Measurements from ENCODE around the gene ZFP57. TPM values are rescaled to one million over a fixed set of nuclear protein-coding genes. Genes with fewer than 3 reads are reported as not detected.
"Not testable (repeated sequence)": the region's sequence is repeated elsewhere in the genome, so short reads cannot be mapped to it uniquely, and the experiment has no call there.

The ZFP57 gene
- total RNA-seq, 1 experiment from 2014 or later = not detected

DNA sequence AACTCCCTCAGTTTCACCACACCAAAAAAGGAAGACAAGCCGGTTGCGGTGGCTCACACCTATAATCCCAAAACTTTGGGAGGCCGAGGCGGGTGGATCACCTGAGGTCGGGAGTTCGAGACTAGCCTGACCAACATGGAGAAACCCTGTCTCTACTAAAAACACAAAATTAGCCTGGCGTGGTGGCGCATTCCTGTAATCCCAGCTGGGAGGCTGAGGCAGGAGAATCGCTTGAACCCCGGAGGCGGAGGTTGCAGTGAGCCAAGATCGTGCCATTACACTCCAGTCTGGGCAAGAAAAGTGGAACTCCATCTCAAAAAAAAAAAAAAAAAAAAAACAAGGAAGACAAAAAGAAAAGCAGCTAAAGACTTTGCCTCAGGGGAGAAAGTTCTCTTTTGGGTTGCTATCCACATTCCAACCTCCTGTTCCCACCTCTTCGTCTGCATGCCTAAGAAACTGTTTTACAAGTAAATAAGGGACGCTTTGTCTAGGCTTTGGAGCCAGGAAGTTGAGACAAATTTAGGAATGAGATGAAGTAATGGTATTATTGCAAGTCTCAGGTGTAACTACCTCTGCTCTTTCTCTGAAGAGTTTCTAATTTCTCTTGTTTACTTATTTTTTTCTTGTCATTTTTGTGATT, 19.3 kb downstream of the ZFP57 start:
- in situ Hi-C loops (cut with HindIII; ENCODE audit: low sequenced_read_pairs); DNase-seq (ENCODE audit: low spot score): not testable (repeated sequence)

DNA sequence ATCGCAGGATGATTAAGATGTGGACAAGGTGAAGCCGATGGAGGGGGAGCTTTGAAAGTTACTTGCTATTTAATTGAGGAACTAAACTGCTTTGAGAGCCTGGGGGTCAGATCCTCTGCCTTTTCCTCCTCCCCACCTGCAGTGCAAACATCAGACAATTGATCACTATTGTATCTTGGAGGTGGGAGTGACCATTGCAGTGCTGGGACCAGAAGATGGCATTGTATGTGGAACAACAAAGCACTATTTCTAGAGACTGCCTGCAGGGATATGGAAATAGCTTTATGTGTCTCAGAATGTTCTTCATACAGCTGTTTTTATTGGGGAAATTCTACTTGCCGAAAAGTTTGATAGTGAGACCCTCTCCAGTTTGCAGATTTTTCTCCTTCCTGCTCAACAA, 19.9 kb downstream of the ZFP57 start:
- in situ Hi-C loops (cut with HindIII; ENCODE audit: low sequenced_read_pairs) = no loop called here
- DNase-seq (ENCODE audit: low spot score) = no peak

DNA sequence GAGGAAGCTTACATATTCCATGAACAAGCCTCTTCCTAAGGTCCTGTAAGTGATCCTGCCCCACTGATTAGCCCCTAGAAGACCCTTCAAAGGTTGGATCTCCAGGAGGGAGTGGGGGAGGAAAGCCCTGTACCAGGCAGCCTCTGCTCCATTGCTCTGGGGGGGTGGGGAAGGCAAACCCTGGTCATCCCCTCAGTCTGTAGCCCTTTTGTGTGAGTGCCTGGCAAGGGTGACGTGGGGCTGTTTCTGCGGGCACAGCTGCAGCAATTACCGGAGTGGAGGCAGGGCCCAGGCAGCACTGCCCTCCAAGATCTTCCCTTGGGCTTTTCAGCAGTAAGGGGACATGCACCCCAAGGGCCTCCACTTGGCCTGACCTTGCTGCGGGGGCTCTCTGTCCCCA, 24.2 kb downstream of the ZFP57 start, which contains the start of gene MOG:
TSS of gene MOG (plus strand) at position 295 of the 400 bp plus-strand sequence. CDS start 118 bp downstream, outside the sequence.
- no peak for DNase-seq (ENCODE audit: low spot score)
- in situ Hi-C loops (cut with HindIII; ENCODE audit: low sequenced_read_pairs) = no loop called here

DNA sequence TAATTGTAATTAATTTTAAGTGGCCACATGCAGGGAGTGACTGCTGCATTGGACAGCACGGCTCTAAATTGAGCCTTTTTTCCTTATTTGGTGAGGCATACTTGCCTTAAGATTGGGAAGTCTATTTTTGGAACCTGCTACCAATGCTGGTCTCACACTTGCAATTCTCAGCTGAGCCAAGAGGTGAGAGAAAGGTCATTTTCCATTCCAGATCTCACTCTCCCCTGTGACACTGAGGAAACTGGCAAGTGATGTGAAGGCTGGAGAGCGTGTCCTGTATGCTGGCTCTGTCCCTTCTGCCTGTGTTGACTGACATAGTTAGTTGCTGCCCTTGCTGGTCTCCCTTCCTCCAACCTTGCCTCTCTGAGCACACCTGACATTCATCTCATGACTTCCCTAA, 24.8 kb downstream of the ZFP57 start:
- in situ Hi-C loops (cut with HindIII; ENCODE audit: low sequenced_read_pairs) = no loop called here
- DNase-seq (ENCODE audit: low spot score) = no peak

DNA sequence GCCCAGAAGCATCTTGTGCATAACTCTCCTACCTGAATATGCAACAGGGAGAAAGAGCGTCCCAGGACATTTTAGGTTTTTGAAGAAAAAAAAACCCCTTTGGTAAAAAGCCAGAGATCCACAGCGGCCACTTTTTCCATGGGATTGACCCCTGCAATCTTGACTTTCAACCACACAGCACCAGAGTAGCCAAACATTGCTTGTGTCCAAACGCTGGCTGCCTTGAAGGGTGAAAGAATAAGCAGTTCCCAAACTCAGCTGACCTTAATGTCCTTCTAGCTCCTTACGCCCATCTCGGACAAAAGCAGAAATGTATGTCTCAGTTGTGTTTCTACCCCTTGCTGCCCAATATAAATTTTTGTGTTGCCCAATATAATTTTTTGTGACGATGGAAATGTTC, 25.3 kb downstream of the ZFP57 start:
- no peak for DNase-seq (ENCODE audit: low spot score)
- in situ Hi-C loops (cut with HindIII; ENCODE audit: low sequenced_read_pairs) = no loop called here

DNA sequence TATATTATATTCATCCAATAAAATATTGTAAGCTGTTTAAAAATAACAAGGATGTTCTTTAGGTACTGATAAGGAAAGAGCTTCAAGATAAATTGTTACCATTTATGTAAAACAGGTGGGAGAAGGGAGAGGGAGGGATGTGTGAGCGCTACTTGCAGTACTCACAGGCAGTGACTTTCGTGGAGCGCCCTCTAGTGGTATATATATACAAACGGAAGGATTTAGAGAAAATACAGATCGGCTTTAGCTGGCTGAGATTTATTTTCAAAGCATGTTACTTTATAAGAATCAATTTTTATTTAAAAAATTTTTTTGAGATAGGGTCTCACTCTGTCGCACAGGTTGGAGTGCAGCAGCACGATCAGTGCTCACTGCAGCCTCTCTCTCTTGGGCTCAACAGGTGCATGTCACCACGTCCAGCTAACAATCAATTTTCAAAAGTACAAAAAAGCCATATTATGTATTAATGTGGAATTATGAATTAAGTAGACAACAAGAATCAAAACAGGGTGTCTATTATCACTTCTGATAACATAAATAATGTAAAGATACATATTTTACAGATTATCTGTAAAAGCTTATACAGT, 27.4 kb downstream of the ZFP57 start:
- DNase-seq (ENCODE audit: low spot score) = peak; percentile 92
- in situ Hi-C loops (cut with HindIII; ENCODE audit: low sequenced_read_pairs) = no loop called here

DNA sequence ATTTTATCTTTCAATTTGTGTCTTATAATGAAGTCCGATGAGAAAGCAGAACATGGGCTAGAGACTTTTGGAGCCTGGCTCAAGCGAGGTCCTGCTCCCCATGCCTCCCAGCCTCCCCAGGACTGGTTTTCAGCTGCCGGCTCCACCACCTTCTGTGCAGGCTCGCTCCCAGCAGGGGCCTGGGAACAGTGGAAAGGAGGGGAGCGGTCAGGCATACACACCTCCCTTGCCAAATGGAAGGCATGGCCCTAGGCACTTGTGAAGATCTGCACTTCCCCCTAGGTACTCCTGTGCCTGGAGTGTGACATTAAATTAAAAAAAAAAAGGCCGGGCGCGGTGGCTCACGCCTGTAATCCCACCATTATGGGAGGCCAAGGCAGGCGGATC, 28.8 kb downstream of the ZFP57 start:
- no peak for DNase-seq (ENCODE audit: low spot score)
- in situ Hi-C loops (cut with HindIII; ENCODE audit: low sequenced_read_pairs) = no loop called here

DNA sequence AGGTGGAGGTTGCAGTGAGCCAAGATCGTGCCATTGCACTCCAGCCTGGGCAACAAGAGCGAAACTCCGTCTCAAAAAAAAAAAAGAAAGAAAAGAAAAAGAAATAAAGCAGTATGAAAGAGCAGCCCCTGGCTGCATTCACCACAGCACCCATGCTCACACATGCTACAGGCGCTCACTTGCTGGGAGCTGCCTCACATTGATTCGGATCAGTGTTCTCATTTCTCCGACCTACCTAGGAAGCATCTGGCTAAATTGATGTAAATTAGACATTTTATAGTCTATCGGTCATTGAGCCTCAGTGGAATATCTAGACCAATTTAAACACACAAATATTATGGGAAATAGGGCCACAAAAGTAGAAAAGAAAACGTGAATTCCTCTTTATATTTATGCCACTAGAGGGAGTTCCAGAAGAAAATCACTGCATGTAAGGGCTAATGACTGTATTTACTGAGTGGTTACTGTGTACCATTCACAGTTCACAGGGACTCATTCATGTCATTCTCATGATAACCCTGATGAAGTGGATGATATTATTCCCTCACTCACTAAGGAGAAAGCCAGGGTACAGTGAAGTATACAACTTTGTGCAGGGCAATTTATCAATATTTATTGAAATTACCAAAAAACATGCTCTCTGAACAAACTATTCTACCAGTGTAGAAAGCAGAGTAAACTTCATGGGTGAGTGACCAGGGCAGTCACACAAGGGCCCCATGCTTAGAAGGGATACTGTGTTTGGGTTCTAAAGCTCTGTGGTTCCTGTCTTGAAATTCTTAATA, 29.3 kb downstream of the ZFP57 start:
- DNase-seq (ENCODE audit: low spot score) = peak; percentile 68
- in situ Hi-C loops (cut with HindIII; ENCODE audit: low sequenced_read_pairs) = no loop called here

DNA sequence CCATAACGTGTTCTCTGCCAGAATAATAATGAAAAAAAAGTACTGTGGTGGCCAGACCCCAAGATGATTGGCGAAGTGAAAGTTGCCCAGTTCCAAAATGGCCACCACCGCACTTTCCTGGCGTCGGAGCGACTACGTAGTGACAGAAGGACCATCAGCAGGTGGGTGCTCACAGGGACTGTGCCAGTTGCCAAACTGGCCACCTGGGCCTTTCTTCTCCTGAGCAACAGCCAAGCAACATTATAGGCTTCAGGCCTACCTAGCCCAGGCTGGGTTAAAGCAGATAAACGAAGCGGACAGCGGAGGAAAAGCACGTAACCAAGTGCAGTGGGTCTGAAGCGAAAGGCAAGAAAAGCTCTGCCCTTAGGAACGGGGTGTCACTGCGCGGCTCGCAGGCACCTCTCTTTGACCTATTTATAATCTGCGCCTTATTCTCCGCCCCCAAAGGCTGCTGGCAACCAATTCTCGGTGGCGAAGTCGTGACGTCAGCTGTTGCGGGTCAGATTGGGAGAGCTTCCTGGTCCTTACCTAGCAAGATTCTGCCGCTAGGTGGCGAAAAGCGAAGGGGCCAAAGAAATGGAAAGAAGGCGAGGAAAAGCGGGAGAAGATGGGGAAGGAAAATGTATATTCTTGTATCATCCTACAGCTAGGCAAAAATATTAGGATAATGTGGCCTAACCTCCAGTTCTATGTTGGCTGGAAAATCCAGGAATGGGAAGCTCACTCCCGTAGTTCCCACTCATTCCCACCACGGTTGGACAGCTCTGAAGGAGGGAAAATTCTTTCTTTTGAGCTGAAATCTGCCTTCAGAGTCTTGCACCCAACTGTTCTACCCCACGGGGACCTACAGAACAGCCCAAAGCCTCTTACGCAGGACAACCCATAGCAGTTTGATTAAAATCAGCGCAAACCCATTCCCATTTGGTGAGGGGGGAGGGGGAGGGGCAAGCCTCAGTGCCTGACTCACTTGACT, 31.0 kb downstream of the ZFP57 start:
- DNase-seq (ENCODE audit: low spot score) = peak; percentile 100
- in situ Hi-C loops (cut with HindIII; ENCODE audit: low sequenced_read_pairs) = no loop called here

DNA sequence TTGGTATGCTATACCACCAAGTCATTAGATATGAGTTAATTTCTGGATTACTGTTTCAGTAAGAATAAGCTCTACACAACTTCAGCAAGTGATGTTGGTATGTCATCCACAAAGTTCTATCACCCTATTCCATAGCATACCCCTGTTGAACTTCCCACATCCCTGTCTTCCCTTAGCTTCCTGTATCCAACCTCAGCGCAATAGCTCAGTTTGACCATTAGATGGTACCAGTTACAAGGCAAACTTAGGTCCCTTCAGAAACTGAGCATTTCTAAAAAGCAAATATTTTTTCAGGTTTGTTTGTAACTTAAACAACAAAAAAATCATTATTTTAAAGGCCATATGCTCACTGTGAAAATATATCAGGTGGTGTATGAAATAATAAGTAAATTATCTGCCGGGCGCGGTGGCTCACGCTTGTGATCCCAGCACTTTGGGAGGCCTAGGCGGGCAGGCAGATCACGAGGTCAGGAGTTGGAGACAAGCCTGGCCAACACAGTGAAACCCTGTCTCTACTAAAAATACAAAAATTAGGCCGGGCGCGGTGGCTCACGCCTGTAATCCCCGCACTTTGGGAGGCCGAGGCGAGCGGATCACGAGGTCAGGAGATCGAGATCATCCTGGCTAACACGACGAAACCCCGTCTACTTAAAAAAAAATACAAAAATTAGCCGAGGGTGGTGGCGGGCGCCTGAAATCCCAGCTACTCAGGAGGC, 32.9 kb downstream of the ZFP57 start:
- in situ Hi-C loops (cut with HindIII; ENCODE audit: low sequenced_read_pairs) = no loop called here
- peak; percentile 47 for DNase-seq (ENCODE audit: low spot score)

DNA sequence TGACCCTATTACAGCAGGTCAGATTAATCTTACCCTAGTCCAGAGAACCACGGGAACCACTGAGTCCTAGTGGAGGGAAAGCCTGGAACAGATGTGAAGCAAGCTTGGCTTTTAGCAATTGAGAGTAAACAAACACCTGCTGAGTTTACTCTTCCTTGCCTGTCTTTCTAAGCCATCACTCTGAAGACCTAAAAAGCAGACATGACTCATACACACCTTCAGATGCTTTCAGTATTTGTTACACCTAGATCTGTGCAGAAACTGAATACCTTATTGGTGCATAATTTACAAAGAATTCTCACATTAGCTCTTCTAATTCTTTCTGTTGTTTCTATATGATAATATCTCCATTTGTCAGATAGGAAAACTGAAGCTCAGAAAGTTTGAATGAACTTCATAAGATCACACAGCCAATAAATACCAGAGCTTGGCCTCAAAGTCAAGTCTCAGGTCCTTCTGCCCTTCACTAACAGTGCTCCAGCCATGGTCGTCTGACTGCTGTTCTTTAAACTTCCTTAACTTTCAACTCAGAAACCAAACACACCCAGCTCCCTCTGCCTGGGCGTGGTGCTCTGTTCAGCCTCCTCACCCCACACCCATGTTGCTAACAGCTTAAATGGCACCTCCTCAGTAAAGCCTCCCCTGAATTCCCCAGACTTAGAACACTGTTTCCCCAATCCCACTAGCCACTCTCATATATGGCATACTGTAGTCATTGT, 39.4 kb downstream of the ZFP57 start:
- no peak for DNase-seq (ENCODE audit: low spot score)
- in situ Hi-C loops (cut with HindIII; ENCODE audit: low sequenced_read_pairs) = loop anchor here (5.0 kb wide), 1 partner anchor 41 kb away; the partner anchor contains the start of gene ZFP57

DNA sequence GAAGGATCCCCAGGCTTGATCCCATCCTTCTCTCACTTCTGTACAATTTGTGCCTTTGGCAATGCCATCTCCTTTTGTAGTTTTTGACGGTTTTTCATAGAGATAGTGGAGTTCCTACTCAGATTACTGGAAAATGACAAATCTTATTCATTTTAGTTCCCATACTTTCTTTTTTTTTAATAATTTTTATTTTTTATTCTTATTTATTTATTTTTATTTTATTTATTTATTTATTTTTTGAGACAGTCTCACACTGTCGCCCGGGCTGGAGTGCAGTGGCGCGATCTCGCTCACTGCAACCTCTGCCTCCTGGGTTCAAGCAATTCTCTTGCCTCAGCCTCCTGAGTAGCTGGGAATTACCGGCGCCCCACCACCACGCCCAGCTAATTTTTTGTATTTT, 43.7 kb downstream of the ZFP57 start:
- in situ Hi-C loops (cut with HindIII; ENCODE audit: low sequenced_read_pairs) = no loop called here
- no peak for DNase-seq (ENCODE audit: low spot score)

DNA sequence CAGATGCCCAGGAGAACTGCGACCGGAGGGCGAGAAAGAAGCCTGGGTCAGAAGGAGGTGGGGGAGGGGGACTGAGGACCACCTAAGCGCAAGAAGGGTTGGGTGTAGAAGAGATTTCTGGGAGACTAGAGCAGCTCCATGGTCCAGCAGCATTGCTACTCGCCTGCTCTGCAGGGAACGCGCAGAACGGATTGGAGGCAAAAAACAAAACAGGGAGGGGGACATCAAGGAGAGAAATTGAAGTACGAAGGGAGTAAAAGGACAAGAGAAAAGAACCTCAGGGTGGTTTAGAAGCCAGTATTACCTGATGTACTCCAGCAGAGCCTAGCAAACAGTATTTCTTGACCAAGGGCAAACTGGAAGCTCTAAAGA, 47.4 kb downstream of the ZFP57 start:
- in situ Hi-C loops (cut with HindIII; ENCODE audit: low sequenced_read_pairs) = no loop called here
- peak; percentile 86 for DNase-seq (ENCODE audit: low spot score)

DNA sequence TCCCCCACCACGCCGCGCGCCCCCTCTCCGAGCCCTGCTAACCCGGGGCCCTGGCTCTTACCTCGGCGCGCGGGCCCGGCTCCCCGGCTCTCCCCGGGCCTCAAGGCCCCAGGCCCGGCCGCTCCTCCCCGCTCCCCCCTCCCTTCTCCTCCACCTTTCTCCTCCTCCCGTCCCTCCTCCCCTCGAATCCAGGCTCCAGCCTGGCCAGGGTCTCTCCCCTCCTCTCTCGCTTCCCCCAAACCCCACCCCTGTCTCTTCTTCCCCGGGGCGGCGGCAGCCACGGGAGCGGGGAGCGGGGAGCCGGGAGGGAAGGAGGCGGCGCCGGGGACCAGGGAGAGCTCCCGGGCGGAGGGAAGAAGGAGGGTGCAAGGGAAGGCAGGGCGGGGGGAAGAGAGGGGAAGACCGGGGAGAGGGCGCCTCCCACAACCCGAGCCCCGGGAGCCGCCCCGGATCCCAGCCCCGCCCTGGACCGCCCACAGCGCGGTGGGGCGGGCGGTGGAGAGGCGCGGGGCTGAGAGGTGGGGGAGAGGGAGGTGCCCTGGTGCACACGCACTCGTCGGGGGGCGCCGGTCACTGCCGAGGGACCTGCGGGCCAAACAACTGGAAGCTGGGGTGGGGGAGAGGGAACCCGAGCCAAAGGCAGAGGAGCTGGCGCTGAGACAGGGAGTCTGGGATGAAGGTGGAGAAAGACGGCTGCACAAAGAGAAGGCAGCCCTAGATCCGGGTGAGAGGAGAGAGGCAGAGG, 48.0 kb downstream of the ZFP57 start, which contains the start of gene GABBR1:
TSS of gene GABBR1 (minus strand) at position 395 of the 745 bp plus-strand sequence. CDS start 798 bp downstream, outside the sequence.
- in situ Hi-C loops (cut with HindIII; ENCODE audit: low sequenced_read_pairs) = no loop called here
- DNase-seq (ENCODE audit: low spot score) = peak; percentile 95

DNA sequence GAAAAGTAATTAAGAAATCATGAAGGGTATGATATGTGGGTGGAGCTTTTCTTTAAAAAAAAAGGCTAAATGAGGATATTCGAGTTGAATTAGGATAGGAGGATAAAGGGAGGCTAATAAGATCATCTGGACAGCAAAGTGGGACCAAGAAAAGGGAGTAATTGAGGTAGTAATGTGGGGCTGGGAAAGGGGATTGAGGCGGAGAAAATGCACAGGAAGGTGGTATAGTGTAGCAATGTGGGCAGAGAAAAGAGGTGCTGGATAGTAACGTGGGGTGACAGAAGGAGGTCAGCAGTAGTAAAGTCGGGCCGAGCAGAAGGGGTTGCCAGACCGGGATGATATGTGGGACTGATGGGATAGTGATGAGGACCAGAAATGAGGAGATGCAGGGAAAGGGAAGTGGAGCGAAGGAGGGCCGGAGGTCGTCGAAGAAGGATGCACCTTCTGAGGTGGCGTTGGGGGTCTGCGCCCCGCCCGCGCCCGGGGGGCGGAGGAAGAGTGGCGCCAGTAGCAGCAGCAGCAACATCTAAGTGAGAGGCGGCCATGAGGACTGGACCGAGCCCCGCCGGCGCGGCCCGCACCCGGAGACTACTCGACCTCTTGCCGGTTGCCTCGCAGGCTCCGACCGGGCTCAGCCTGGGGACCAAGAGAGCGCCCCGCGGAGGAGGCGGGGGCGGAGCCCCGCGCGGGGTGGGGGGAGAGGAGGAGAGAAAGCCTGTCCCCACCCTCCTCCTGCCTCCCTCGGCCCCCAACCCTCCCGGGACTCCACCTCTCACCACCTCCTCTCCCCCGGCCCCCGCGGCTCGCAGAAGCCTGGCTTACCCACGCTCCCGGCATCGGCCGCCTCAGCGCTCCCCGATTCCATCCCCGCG, 48.9 kb downstream of the ZFP57 start:
- in situ Hi-C loops (cut with HindIII; ENCODE audit: low sequenced_read_pairs) = no loop called here
- peak; percentile 80 for DNase-seq (ENCODE audit: low spot score)

DNA sequence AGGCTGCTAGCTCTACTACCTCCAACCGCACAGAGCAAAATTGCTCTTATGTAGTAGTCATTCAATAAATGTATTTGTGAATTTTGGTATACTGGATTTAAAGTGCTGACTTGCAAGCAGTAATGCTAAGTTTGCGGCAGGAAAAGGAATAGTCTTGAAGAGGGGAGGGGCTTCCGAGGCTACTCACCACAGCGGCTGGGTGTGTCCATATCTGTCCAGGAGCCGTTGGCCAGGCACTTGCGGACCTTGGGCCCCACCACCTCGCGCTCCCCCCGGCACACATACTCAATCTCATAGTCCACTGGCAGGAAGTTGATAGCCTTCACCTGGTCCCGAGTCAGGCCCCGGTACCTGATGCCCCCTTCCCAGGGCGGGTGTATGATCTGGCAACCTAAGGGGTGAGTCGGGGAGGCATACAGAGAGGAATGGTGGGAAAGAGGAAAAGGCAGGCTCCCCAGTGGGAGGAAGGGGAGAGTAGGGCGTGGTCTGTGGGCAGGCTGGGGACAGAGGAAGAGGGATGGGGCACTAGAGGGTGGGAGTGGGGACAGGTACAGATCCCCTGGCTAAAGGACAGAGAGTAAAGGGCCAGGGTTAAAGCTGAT, 49.6 kb downstream of the ZFP57 start:
- peak; percentile 45 for DNase-seq (ENCODE audit: low spot score)
- in situ Hi-C loops (cut with HindIII; ENCODE audit: low sequenced_read_pairs) = no loop called here
